OCI-LY3 (cell line): Measurements from ENCODE around the gene MSTO1.
"Not testable (repeated sequence)": the region's sequence is repeated elsewhere in the genome, so short reads cannot be mapped to it uniquely, and the experiment has no call there.

Experiments used
- H2AFZ ChIP-seq: fragments of 200-600, 300-600 bp; shearing (Covaris generic); 2 replicates; pipeline ENCODE4 v1.6.0; 2014; ENCODE audit warnings: antibody characterized with exemption, low read depth, low read length
- H3K27ac ChIP-seq: fragments of 200-600, 300-600 bp; sonication (generic); 2 replicates; pipeline ENCODE4 v1.5.1; 2014; ENCODE audit warnings: mild to moderate bottlenecking, low read length, moderate library complexity, mixed read lengths
- H3K27me3 ChIP-seq: fragments of 200-600, 300-600 bp; sonication (generic); 2 replicates; pipeline ENCODE4 v1.6.1; 2014; ENCODE audit warnings: low read depth, low read length, mixed read lengths
- H3K36me3 ChIP-seq: fragments of 200-600, 300-600 bp; sonication (generic); replicated peaks from 2 replicates; pipeline ENCODE3; 2014; ENCODE audit warnings: low read depth, low read length, mixed read lengths
- H3K4me1 ChIP-seq: fragments of 300-600, 200-600 bp; sonication (generic); 2 replicates; pipeline ENCODE4 v1.6.1; 2014; ENCODE audit warnings: low read length, mixed read lengths
- H3K4me2 ChIP-seq: fragments of 200-600, 300-600 bp; sonication (generic); 2 replicates; pipeline ENCODE4 v1.6.1; 2014; ENCODE audit warnings: low read length, mixed read lengths
- H3K4me3 ChIP-seq: fragments of 300-600, 200-600 bp; sonication (generic); 2 replicates; pipeline ENCODE4 v1.5.1; 2014; ENCODE audit warnings: antibody characterized with exemption, mild to moderate bottlenecking, low read length, moderate library complexity
- H3K79me2 ChIP-seq: fragments of 300-600, 200-600 bp; shearing (Covaris generic); 2 replicates; pipeline ENCODE4 v1.6.1; 2014; ENCODE audit warnings: mild to moderate bottlenecking, low read length, mixed read lengths
- H3K9ac ChIP-seq: fragments of 300-600, 200-600 bp; shearing (Covaris generic); 2 replicates; pipeline ENCODE4 v1.6.0; 2014; ENCODE audit warnings: mild to moderate bottlenecking, low read length, moderate library complexity
- H3K9me3 ChIP-seq: fragments of 200-600, 300-600 bp; shearing (Covaris generic); 2 replicates; pipeline ENCODE4 v1.6.1; 2014; ENCODE audit warnings: low read length, mixed read lengths; ENCODE audit not compliant: insufficient read depth
- H4K20me1 ChIP-seq: fragments of 200-600, 300-600 bp; sonication (generic); 2 replicates; pipeline ENCODE4 v1.6.1; 2016; ENCODE audit warnings: low read length, mixed read lengths; ENCODE audit not compliant: insufficient read depth
- CTCF ChIP-seq: fragments of 200-600, 300-600 bp; sonication (generic); IDR thresholded peaks from 2 replicates; pipeline ENCODE4 v1.5.1; 2014; ENCODE audit warnings: antibody characterized with exemption, low read length, low read depth
- EZH2phosphoT487 ChIP-seq: fragments of 200-600 bp; shearing (Covaris generic); IDR thresholded peaks from 2 replicates; pipeline ENCODE4 v1.6.1; 2018; ENCODE audit warnings: antibody characterized with exemption, mixed run types, low read depth

Gene MSTO1

GRCh38 chr1:155591770-155592169, 18.2 kb upstream of the MSTO1 start:
- no peaks in the 10 kb centered on the region for H4K20me1 ChIP-seq
- no peak overlapping the region for H3K27ac ChIP-seq
- no peaks in the 10 kb centered on the region for H3K36me3 ChIP-seq
- peak overlapping the region; percentile 21 for H3K4me2 ChIP-seq
- peak overlapping the region; percentile 74; the same call in 1 of the 2 replicates for H2AFZ ChIP-seq
- H3K27me3 ChIP-seq, result no peaks in the 10 kb centered on the region
- no peak overlapping the region for H3K4me3 ChIP-seq
- H3K9ac ChIP-seq, result no peak overlapping the region
- H3K4me1 ChIP-seq, result no peaks in the 10 kb centered on the region
- no peaks in the 10 kb centered on the region for H3K79me2 ChIP-seq
- TF ChIP-seq EZH2phosphoT487 (no peak), CTCF (peak; percentile 76)
- H3K9me3 ChIP-seq, result no peaks in the 10 kb centered on the region

- H3K4me2 ChIP-seq, H3K79me2 ChIP-seq, H3K27ac ChIP-seq, H3K36me3 ChIP-seq, H3K9ac ChIP-seq, H3K9me3 ChIP-seq, H2AFZ ChIP-seq, H3K27me3 ChIP-seq, H3K4me3 ChIP-seq, H4K20me1 ChIP-seq: not testable (repeated sequence)
- peaks cover 11% of the 10 kb centered on the region for H3K4me1 ChIP-seq
Measured at GRCh38 chr1:155595877-155596474, 14.0 kb upstream of the MSTO1 start.

- Histone ChIP-seq H3K9me3 (no peaks in the 10 kb centered on the region), H4K20me1 (no peaks in the 10 kb centered on the region), H3K4me3 (no peak overlapping the region), H3K4me1 (peaks cover 11% of the 10 kb centered on the region), H3K27ac (no peak overlapping the region), H2AFZ (no peak overlapping the region), H3K4me2 (no peak overlapping the region), H3K9ac (no peak overlapping the region), H3K36me3 (no peaks in the 10 kb centered on the region), H3K27me3 (no peaks in the 10 kb centered on the region), H3K79me2 (no peaks in the 10 kb centered on the region)
- TF ChIP-seq CTCF, result no peak
- TF ChIP-seq EZH2phosphoT487, result no peak
Measured at GRCh38 chr1:155596864-155597263, 13.2 kb upstream of the MSTO1 start.

- Histone ChIP-seq H3K4me1 (peaks cover 11% of the 10 kb centered on the region), H2AFZ (peak overlapping the region; percentile 95), H3K36me3 (no peaks in the 10 kb centered on the region), H3K9me3 (no peaks in the 10 kb centered on the region), H3K4me2 (peak overlapping the region; percentile 62), H3K79me2 (no peaks in the 10 kb centered on the region), H3K27ac (no peak overlapping the region), H3K27me3 (no peaks in the 10 kb centered on the region), H4K20me1 (no peaks in the 10 kb centered on the region), H3K9ac (peak overlapping the region; percentile 47), H3K4me3 (peak overlapping the region; percentile 68)
- TF ChIP-seq CTCF, result no peak
- TF ChIP-seq EZH2phosphoT487, result no peak
Measured at GRCh38 chr1:155598842-155599331, 11.1 kb upstream of the MSTO1 start.

- H3K4me3 ChIP-seq, H3K79me2 ChIP-seq, H3K4me2 ChIP-seq, H3K27me3 ChIP-seq, H2AFZ ChIP-seq, H4K20me1 ChIP-seq, H3K27ac ChIP-seq, H3K9me3 ChIP-seq, H3K36me3 ChIP-seq, H3K9ac ChIP-seq: not testable (repeated sequence)
- peaks cover 17% of the 10 kb centered on the region for H3K4me1 ChIP-seq
Measured at GRCh38 chr1:155599828-155600572, 10.0 kb upstream of the MSTO1 start.
